GM21529 (cell line): ENCODE measurements around the gene RNF31.
A peak's percentile ranks its signal among the peaks of the same experiment; 100 is the strongest.

Source experiments
- ATAC-seq: cut with Tn5 transposase; IDR thresholded peaks from one replicate; pipeline ENCODE4 v1.9.1; 2021; ENCODE audit not compliant: unreplicated experiment

Gene RNF31

GRCh38 chr14:24159777-24160498, 12.6 kb downstream of the RNF31 start:
- ATAC-seq: no peak

DNA sequence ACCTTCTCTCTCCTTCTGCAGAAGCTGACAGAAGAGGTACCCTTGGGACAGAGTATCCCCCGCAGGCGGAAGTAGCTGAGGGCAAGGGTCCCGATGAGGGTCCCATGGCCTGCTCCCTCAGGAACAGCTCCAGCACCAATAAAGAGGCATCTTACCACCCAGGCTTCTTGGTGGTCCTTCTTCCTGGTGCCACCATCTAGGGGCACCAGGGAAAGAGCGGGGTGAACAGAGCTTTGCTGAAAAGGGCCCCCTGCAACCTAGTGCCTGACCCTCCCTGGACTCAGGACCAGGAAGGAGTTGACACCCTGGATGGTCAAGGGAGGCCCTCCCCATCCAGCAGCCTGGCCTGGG, 13.2 kb downstream of the RNF31 start:
- ATAC-seq: no peak

GRCh38 chr14:24160850-24161804, 13.8 kb downstream of the RNF31 start, which contains the start of gene IRF9:
Gene IRF9 (plus strand): TSS chr14:24161265. CDS start chr14:24162145, 880 bp downstream.
- ATAC-seq: peak; percentile 83

DNA sequence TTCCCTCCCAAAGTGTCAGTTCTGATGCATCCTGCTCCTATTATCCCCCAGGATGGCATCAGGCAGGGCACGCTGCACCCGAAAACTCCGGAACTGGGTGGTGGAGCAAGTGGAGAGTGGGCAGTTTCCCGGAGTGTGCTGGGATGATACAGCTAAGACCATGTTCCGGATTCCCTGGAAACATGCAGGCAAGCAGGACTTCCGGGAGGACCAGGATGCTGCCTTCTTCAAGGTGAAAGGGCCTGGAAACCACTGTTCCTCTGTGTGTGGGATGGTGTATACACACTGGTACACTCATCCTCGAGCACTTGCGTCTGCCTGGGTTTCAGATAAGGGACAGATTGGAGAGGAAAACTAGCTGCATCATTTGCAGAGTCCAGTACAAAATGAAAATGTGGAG, 14.8 kb downstream of the RNF31 start:
- no peak for ATAC-seq

GRCh38 chr14:24164518-24164991, 17.3 kb downstream of the RNF31 start:
- no peak for ATAC-seq

DNA sequence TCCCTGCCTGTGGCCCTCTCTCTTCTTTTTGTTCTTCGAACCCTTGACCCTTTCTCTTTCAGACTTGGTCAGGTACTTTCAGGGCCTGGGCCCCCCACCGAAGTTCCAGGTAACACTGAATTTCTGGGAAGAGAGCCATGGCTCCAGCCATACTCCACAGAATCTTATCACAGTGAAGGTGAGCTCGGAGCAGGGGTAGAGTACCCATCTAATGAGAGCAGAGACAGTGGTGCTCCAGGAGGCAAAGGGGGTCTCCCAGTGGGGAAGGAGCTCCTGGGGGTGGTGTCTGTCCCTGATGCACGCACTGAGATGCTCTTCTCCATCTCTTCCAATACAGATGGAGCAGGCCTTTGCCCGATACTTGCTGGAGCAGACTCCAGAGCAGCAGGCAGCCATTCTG, 18.5 kb downstream of the RNF31 start:
- ATAC-seq: no peak

- ATAC-seq: no peak
Observed at GRCh38 chr14:24167469-24168114, 20.3 kb downstream of the RNF31 start.

- peak; percentile 86 for ATAC-seq
Observed at GRCh38 chr14:24171422-24172260, 24.3 kb downstream of the RNF31 start, which contains the start of gene REC8. Gene REC8 (plus strand): TSS chr14:24172080. CDS start chr14:24172553, 473 bp downstream.

- ATAC-seq: no peak
Observed at GRCh38 chr14:24172261-24172860, 25.1 kb downstream of the RNF31 start.

- no peak for ATAC-seq
Observed at GRCh38 chr14:24172871-24173281, 25.6 kb downstream of the RNF31 start.

DNA sequence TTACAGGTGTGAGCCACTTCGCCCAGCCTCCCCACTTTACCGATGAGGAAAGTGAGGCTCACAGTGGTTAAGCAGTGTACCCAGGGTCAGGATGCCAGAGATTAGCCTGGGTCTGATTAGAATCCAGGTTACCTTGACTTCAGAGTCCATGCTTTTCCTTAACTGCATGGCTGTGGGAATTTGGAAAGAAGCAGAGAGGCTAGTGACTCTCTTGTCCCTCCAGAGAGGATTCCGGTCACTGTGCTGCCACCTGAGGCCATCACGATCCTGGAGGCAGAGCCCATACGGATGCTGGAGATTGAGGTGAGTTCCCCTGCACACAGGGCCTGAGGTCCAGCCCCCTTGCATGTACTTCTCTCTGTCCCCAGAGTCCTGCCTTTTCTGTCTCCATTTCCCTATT, 29.3 kb downstream of the RNF31 start:
- no peak for ATAC-seq

- ATAC-seq: no peak
Observed at GRCh38 chr14:24177041-24177825, 29.9 kb downstream of the RNF31 start.

- no peak for ATAC-seq
Observed at GRCh38 chr14:24177891-24178290, 30.6 kb downstream of the RNF31 start.

DNA sequence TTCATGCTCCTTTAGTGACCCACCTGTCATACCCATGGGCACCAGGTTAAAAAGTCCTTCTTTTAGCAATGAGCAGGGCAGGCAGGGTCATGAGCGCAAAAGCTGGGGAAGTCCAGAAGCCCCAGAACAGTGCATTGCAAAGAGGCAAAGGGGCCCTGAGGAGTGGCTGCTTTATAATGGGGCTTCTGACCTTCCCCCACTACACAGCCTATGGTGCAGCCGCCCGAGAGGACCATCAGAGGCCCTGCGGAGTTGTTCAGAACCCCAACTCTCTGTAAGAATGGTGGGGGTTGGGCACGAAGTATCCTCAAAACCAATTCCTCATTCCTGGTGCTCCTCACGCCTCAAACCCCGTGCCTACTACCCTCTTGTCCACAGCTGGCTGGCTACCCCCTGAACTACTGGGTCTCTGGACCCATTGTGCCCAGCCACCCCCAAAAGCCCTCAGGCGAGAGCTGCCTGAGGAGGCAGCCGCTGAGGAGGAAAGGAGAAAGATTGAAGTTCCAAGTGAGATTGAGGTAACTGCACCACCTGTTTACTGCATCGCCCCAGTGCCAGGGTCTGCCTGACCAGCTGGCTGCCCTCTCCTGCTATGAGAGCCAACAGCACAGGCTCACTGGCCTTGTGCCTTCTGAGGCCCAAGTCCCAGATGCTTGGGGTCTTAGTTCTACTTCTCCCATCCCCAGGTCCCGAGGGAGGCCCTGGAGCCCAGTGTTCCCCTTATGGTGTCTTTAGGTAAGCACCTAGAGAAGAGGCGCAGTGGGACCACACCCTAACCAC, 31.3 kb downstream of the RNF31 start:
- no peak for ATAC-seq

- ATAC-seq: no peak
Observed at GRCh38 chr14:24179294-24179960, 32.1 kb downstream of the RNF31 start.

- no peak for ATAC-seq
Observed at GRCh38 chr14:24179961-24180796, 32.9 kb downstream of the RNF31 start.
